OCI-LY1 (cell line): ENCODE results near the gene DENND1A.

Source experiments
- EZH2 ChIP-seq: fragments of 200-600 bp; sonication (generic), shearing (Covaris generic); IDR thresholded peaks from 2 replicates; pipeline ENCODE4 v1.8.0; 2017; ENCODE audit warnings: borderline replicate concordance, mixed run types, mild to moderate bottlenecking, antibody characterized with exemption, low read length, moderate library complexity, mixed read lengths
- TF ChIP-seq, protein P1 (sequence below): fragments of 200-600 bp; sonication (generic), shearing (Covaris generic); IDR thresholded peaks from 2 replicates; pipeline ENCODE4 v1.5.1; 2017; ENCODE audit warnings: mild to moderate bottlenecking, antibody characterized with exemption, low read length, moderate library complexity, mixed read lengths

DNA sequence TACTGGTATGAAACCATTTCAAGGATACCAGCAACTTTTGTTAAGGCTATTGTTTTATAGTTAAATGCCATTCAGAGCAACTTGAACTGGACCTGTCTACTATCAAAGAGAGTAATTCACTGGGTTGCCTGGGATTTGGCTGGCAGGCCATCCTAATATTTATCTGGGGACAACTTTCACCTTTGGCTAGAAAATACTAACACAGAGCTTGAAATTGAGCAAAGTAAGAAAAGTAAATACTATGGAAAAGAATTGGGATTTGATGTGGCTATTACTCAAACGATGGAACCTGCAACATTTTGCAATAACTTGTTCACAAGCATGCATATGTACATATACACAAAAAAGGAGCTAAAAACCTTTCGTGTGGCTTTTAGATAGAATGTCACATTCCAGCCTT, 191.3 kb downstream of the DENND1A start:
- TF ChIP-seq, protein P1, sequence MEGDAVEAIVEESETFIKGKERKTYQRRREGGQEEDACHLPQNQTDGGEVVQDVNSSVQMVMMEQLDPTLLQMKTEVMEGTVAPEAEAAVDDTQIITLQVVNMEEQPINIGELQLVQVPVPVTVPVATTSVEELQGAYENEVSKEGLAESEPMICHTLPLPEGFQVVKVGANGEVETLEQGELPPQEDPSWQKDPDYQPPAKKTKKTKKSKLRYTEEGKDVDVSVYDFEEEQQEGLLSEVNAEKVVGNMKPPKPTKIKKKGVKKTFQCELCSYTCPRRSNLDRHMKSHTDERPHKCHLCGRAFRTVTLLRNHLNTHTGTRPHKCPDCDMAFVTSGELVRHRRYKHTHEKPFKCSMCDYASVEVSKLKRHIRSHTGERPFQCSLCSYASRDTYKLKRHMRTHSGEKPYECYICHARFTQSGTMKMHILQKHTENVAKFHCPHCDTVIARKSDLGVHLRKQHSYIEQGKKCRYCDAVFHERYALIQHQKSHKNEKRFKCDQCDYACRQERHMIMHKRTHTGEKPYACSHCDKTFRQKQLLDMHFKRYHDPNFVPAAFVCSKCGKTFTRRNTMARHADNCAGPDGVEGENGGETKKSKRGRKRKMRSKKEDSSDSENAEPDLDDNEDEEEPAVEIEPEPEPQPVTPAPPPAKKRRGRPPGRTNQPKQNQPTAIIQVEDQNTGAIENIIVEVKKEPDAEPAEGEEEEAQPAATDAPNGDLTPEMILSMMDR, result no peak
- TF ChIP-seq EZH2, result no peak
